Stimulated activated CD8-positive, alpha-beta memory T cell treated with anti-CD3 and anti-CD28 coated beads, Interleukin-12 subunit alpha, Interleukin-12 subunit beta, amount 100 ng/mL, for 24 hours (primary cell): ENCODE measurements around the gene HMX3.
"Not testable (repeated sequence)": the region's sequence is repeated elsewhere in the genome, so short reads cannot be mapped to it uniquely, and the experiment has no call there.

ENCODE experiments used
- DNase-seq: peaks from one replicate; pipeline ENCODE4 v3.0.0-alpha.2; 2020; ENCODE audit errors: extremely low read depth

The HMX3 gene

DNA sequence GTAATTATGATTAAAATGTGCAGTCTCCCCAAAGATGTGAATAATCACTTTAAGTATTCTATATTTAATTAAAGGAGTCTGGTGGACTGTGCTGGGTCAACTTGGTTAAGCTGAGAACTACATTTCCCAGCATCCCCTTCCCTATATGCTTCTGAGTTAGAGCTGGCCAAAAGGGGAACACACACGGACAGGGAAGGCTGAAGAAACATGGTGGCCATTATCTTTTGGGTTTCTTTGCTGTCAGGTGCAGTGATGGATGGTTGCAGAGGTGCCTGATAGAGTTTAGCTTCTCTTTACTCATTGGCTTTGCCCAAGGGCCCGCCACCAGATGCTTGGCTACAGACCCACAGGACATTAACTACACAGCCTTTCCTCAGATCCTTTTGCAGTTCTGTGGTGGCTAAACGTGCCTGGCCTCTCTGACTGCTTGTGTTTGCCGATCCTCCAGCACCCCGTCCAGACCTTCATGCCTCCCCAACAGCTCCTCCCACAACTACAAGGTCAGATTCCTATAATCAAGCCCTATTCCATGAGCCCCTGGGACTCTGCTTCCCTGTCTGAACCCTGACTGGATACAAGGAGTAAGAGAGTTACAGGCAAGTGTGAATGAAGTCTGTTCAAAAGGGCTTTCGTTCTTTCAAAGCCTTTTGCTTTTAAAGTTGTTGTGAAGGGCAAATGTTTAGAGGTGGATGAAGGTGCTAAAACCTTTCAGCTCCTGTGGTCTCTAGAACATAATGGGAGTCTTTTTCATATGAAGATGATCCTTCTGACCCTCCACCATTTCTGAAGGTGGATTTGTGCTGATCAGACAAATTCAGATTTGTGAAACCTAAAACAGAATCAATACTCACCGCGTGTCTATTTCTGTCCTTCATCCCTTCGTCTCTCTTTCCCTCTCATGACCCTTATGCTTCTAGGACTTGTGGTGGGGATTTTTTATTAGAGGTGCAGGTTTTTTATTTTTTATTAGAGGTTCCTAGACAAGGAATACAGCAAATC, 39.9 kb downstream of the HMX3 start:
- no peak for DNase-seq

DNA sequence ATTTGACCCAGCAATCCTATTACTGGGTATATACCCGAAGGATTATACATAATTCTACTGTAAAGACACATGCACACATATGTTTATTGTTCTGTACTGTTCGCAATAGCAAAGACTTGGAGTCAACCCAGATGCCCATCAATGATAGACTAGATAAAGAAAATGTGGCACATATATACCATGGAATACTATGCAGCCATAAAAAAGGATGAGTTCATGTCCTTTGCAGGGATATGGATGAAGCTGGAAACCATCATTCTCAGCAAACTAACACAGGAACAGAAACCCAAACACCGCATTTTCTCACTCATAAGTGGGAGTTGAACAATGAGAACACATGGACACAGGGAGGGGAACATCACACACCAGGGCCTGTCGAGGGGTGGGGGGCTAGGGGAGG, 42.6 kb downstream of the HMX3 start:
- DNase-seq: not testable (repeated sequence)

DNA sequence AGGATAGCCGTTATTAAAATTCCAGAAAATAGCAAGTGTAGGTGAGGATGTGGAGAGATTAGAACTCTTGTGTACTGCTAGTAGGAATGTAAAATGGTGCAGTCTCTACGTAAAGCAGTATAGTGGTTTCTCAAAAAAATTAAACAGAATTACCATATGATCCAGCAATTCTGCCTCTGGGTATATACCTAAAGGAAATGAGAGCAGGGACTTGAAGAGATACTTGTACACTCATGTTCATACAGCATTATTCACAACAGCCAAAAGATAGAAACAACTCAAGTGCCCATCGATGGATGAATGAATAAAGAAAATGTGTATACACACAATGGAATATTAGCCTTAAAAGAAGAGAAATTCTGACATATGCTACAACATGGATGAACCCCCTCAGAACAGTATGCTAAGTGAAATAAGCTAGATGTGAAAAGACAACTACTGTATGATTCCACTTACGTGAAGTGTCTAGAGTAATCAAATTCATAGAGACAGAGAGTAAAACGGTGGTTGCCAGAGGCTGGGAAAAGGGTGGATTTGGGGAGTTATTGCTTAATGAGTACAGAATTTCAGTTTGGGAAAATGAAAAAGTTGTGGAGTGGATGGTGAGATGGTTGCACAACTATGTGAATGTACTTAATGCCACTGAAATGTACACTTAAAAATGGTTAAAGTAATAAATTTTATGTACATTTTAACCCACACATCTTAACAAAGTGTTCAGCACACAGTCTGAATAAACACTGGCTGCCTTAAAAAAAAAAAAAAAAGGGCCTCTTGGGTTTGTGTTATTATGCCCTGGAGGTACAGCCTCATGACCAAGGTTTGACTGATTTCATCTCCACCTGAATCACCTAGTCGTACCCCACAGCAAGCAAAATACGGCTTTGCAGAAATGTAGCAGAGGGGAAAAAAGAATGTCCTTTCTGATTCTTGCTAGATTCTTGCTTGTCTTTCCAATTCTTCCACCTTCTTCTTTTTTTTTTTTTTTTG, 44.6 kb downstream of the HMX3 start:
- no peak for DNase-seq

DNA sequence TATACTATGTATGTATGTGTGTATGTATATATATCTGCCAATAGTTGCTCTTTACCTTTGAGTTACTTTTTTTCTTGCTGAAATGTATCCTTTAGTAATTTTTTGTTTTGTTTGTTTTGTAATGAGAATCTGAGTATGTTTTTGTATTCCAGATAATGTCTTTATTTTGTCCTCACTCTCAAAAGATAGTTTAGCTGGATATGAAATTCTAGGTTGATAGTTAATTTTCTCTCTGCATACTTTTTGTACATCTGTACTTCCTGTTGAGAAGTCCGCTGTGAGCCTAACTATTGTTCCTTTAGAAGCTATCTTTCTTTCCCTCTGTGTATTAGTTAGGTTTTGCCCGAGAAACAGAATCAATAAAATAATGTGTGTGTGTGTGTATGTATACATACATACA, 48.0 kb downstream of the HMX3 start:
- DNase-seq: no peak

DNA sequence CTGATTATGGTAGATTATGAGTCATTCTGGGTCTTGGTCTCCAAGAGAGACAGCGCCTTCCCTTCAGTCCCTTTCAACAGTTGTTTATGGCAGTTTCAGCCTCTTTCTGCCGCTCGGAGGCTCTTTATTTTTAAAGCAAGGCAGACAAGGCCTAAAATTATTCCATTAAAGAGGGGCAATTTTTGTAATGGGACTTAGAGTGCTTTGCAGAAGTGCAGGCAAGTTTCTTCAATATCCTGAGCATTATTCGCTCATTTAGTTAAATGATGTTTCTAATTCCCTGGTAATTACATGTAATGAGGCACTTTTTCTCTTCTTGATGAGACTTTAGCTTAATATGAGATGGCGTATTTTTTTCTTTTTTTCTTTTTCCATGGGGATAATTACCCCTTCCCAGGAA, 52.0 kb downstream of the HMX3 start:
- DNase-seq: no peak
